ENCODE results near the gene MYRIP. TPM values are rescaled to one million over a fixed set of nuclear protein-coding genes. Genes with fewer than 3 reads are reported as not detected.

MYRIP gene
- total RNA-seq, 1 experiment from 2014 or later = not detected

DNA sequence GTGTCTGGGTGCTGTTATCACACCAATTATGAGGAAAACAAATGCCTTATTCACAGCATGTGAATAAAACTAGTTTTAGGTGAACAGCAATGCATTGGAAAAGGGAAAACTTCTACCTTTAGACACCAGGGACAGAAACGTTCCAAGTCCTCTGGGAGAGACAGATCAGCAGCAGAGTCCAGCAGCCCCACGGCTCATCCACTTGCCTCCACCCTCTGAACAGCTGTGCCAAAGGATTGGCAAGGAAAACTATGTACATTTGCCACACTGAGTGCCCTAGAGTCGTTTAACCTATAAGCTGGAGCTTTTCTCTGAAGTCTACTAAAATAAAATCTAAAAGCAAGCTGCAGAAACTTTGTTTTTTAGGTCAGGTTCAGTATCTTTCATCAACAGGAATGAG, 392.4 kb downstream of the MYRIP start:
- Histone ChIP-seq H3K79me2 (ENCODE audit: low read length) (no peaks in the 10 kb centered on the region), H3K27me3 (ENCODE audit: low read length) (peaks cover 29% of the 10 kb centered on the region), H3K9me3 (ENCODE audit: low read length) (no peaks in the 10 kb centered on the region), H3K9me2 (replicated peaks; ENCODE audit: low read length) (no peaks in the 10 kb centered on the region), H2AFZ (ENCODE audit: low read length) (no peak overlapping the region), H3K4me3 (ENCODE audit: low read length) (no peak overlapping the region), H3K36me3 (ENCODE audit: low read depth, low read length) (no peaks in the 10 kb centered on the region), H3K27ac (ENCODE audit: low read length) (no peak overlapping the region), H3K4me2 (ENCODE audit: low read length) (no peak overlapping the region), H3F3A (ENCODE audit: low read length, unreplicated experiment) (no peaks in the 10 kb centered on the region), H4K20me1 (ENCODE audit: low read length) (no peaks in the 10 kb centered on the region), H3K9ac (ENCODE audit: low read length) (no peak overlapping the region), H3K4me1 (ENCODE audit: insufficient read depth, low read length) (no peaks in the 10 kb centered on the region)
- BruUV-seq (replicated peaks) = no TSS peak
- ATAC-seq = no peak
- ChIA-PET POLR2A (ENCODE audit: unreplicated experiment) (no interaction called here), CTCF (no interaction called here)
- intact Hi-C loops (cut with micrococcal nuclease) = no loop called here
- DNase-seq = no peak
- TF ChIP-seq EZH2phosphoT487 (IDR thresholded peaks at IDR 0.05; ENCODE audit: borderline replicate concordance, low read length) (no peak), EZH2 (IDR thresholded peaks at IDR 0.05; ENCODE audit: low read length, unreplicated experiment) (no peak)
- TF ChIP-seq, protein P1, sequence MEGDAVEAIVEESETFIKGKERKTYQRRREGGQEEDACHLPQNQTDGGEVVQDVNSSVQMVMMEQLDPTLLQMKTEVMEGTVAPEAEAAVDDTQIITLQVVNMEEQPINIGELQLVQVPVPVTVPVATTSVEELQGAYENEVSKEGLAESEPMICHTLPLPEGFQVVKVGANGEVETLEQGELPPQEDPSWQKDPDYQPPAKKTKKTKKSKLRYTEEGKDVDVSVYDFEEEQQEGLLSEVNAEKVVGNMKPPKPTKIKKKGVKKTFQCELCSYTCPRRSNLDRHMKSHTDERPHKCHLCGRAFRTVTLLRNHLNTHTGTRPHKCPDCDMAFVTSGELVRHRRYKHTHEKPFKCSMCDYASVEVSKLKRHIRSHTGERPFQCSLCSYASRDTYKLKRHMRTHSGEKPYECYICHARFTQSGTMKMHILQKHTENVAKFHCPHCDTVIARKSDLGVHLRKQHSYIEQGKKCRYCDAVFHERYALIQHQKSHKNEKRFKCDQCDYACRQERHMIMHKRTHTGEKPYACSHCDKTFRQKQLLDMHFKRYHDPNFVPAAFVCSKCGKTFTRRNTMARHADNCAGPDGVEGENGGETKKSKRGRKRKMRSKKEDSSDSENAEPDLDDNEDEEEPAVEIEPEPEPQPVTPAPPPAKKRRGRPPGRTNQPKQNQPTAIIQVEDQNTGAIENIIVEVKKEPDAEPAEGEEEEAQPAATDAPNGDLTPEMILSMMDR (conservative IDR thresholded peaks at IDR 0.05; ENCODE audit: low read depth, low read length) = no peak

DNA sequence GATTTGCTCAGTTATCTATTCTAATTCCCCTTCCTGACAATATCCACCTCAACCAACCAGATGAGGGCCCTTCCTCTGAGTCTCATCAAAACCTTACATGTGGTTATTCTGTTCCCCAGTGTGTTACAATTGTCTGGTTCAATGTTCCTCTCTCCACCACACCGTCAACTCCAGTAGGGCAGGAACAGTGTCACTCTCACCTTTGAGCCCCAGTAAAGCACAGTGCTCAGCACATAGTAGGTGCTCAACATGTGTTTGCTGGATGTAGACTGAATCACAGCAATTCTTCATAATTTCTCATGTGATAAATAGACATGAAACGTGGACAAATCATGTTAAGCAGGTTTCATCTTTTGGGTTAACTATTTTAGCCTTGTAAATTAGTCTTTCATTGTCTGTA, 397.1 kb downstream of the MYRIP start:
- Histone ChIP-seq H3K79me2 (ENCODE audit: low read length) (no peaks in the 10 kb centered on the region), H3K27ac (ENCODE audit: low read length) (no peak overlapping the region), H3K4me2 (ENCODE audit: low read length) (no peak overlapping the region), H3K4me3 (ENCODE audit: low read length) (no peak overlapping the region), H3K4me1 (ENCODE audit: insufficient read depth, low read length) (no peaks in the 10 kb centered on the region), H3K27me3 (ENCODE audit: low read length) (peaks cover 7% of the 10 kb centered on the region; the same call in 1 of the 2 replicates), H3F3A (ENCODE audit: low read length, unreplicated experiment) (no peaks in the 10 kb centered on the region), H4K20me1 (ENCODE audit: low read length) (no peaks in the 10 kb centered on the region), H3K9me2 (replicated peaks; ENCODE audit: low read length) (no peaks in the 10 kb centered on the region), H3K9ac (ENCODE audit: low read length) (no peak overlapping the region), H2AFZ (ENCODE audit: low read length) (no peak overlapping the region), H3K9me3 (ENCODE audit: low read length) (no peaks in the 10 kb centered on the region), H3K36me3 (ENCODE audit: low read depth, low read length) (no peaks in the 10 kb centered on the region)
- BruUV-seq (replicated peaks) = no TSS peak
- ChIA-PET CTCF (no interaction called here), POLR2A (ENCODE audit: unreplicated experiment) (no interaction called here)
- no peak for TF ChIP-seq EZH2phosphoT487 (IDR thresholded peaks at IDR 0.05; ENCODE audit: borderline replicate concordance, low read length)
- TF ChIP-seq, protein P1 (conservative IDR thresholded peaks at IDR 0.05; ENCODE audit: low read depth, low read length) = no peak
- no peak for TF ChIP-seq EZH2 (IDR thresholded peaks at IDR 0.05; ENCODE audit: low read length, unreplicated experiment)
- no peak for DNase-seq
- no peak for ATAC-seq
- intact Hi-C loops (cut with micrococcal nuclease) = no loop called here

GRCh38 chr3:40207796-40208195, 398.4 kb downstream of the MYRIP start:
- ATAC-seq = no peak
- intact Hi-C loops (cut with micrococcal nuclease) = no loop called here
- H3K27ac ChIP-seq (ENCODE audit: low read length) = no peak overlapping the region

More at GRCh38 chr3:40207796-40208195, 398.4 kb downstream of the MYRIP start:
- Histone ChIP-seq H2AFZ (ENCODE audit: low read length) (no peak overlapping the region), H3K27me3 (ENCODE audit: low read length) (peaks cover 7% of the 10 kb centered on the region; the same call in 1 of the 2 replicates), H3K9me3 (ENCODE audit: low read length) (no peaks in the 10 kb centered on the region), H3K36me3 (ENCODE audit: low read depth, low read length) (no peaks in the 10 kb centered on the region), H3F3A (ENCODE audit: low read length, unreplicated experiment) (no peaks in the 10 kb centered on the region), H3K4me2 (ENCODE audit: low read length) (no peak overlapping the region), H3K79me2 (ENCODE audit: low read length) (no peaks in the 10 kb centered on the region), H4K20me1 (ENCODE audit: low read length) (no peaks in the 10 kb centered on the region), H3K9ac (ENCODE audit: low read length) (no peak overlapping the region), H3K9me2 (replicated peaks; ENCODE audit: low read length) (no peaks in the 10 kb centered on the region), H3K4me1 (ENCODE audit: insufficient read depth, low read length) (no peaks in the 10 kb centered on the region), H3K4me3 (ENCODE audit: low read length) (no peak overlapping the region)
- no TSS peak for BruUV-seq (replicated peaks)
- ChIA-PET POLR2A (ENCODE audit: unreplicated experiment) (no interaction called here), CTCF (no interaction called here)
- no peak for DNase-seq
- TF ChIP-seq EZH2phosphoT487 (IDR thresholded peaks at IDR 0.05; ENCODE audit: borderline replicate concordance, low read length) (no peak), EZH2 (IDR thresholded peaks at IDR 0.05; ENCODE audit: low read length, unreplicated experiment) (no peak)
- TF ChIP-seq, protein P1 (conservative IDR thresholded peaks at IDR 0.05; ENCODE audit: low read depth, low read length) = no peak
